HG03097 (cell line): Measurements from ENCODE around the gene RAET1G.
"Not testable (repeated sequence)": the region's sequence is repeated elsewhere in the genome, so short reads cannot be mapped to it uniquely, and the experiment has no call there.

ENCODE experiments used
- ATAC-seq: cut with Tn5 transposase; IDR thresholded peaks from one replicate; pipeline ENCODE4 v1.9.1; 2021; ENCODE audit not compliant: unreplicated experiment, low FRiP score

Gene RAET1G

GRCh38 chr6:149935668-149936067, 12.7 kb upstream of the RAET1G start:
- no peak for ATAC-seq

DNA sequence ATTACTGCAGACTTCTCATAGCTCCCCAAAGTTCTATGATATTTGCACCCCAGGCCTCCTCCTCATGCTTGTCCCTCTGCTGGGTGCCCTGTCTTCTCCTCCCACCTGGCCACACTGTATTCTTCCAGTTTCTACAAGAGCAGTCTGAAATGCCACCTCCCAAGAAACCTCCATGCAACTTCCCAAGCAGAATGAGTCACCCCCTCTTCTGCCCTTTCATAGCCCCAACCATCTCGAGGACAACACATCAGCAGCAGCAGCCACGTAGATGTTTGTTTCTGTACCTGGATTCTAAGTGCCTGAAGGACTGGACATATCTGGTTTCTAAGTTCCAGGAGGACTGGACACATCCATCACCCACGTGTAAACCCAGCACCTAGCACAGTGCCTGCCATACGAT, 12.3 kb upstream of the RAET1G start:
- no peak for ATAC-seq

DNA sequence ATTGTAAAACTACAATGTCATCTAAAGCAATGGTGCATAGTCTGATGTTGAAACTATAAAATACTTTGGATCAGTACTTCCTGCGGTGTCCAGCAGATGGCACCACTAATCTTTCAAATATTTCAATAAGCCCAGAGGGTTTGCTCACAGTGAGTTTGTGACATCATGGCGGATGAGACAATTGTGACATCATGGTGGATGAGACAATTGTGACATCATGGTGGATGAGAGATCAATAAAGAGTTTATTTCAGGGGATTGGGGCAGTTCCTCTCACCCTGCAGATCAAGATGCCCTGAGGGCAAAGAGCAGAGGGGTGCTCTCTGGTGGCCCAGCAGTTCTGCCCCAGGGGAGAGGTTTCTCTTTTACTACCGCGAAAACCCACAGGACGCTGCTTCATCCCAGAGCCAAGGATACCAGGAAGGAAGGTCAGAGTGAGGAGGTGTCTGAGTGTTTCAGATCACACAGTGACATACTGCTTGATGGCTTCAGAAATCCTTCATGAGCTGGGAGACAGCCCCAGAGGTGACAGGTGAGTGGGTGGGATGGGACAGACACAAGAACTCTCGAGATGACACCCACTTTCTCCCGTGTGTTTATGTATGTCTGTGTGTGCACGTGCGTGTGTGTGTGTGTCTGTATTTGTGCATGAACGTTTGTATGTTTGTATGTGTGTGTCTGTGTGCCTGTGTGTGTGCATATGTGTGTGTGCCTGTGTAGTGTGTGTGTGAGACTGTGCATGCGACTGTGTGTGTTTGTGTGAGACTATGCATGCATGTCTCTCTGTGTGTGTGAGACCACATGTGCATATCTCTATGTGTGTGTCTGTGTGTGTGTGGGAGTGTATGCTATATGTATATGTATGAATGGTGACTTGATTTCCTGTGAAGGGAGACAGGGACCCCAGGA, 11.6 kb upstream of the RAET1G start:
- no peak for ATAC-seq

- ATAC-seq, result no peak
These were observed 10.5 kb upstream of the RAET1G start for GRCh38 chr6:149933461-149933860.

DNA sequence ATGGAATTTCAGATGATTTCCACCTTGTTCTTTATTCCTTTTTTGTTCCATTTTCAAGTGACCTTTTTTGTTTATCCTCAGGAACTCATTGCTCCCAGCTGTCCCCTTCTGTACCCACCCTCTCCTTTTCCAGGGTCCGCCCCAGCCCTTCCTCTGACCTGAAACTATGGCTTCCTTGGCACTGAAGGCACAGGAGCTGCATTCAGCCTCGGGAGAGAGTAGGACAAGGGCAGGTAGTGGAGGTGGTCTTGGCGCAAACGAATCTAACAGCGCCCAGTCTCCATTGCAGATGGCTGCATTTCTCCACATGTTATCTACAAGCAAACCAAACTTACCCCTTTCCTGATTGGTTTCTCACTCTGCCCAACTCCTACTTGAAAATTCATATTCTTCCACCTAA, 10.1 kb upstream of the RAET1G start:
- no peak for ATAC-seq

- no peak for ATAC-seq
These were observed 8.6 kb upstream of the RAET1G start for GRCh38 chr6:149931501-149931900.

DNA sequence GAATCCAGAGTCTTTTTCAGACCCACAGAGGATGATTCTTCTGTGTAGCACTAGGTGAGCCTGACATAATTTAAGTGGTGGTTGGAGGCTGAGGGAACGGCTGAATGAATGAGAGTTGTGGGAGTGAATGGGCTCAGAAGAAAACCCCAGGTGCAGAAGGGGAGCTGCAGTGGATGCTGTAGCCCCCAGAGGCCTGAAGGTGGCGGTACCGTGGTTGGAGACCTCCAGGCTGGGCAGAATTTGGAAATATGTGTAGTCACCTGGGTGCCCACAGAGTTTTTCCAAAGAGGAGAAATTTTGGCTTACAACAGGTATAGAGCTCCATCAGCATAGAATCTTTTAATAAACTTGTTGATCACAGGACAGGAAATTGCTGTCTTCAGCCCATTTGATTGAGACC, 6.5 kb upstream of the RAET1G start:
- ATAC-seq, result no peak

- ATAC-seq, result not testable (repeated sequence)
These were observed 4.1 kb upstream of the RAET1G start for GRCh38 chr6:149927025-149927424.

DNA sequence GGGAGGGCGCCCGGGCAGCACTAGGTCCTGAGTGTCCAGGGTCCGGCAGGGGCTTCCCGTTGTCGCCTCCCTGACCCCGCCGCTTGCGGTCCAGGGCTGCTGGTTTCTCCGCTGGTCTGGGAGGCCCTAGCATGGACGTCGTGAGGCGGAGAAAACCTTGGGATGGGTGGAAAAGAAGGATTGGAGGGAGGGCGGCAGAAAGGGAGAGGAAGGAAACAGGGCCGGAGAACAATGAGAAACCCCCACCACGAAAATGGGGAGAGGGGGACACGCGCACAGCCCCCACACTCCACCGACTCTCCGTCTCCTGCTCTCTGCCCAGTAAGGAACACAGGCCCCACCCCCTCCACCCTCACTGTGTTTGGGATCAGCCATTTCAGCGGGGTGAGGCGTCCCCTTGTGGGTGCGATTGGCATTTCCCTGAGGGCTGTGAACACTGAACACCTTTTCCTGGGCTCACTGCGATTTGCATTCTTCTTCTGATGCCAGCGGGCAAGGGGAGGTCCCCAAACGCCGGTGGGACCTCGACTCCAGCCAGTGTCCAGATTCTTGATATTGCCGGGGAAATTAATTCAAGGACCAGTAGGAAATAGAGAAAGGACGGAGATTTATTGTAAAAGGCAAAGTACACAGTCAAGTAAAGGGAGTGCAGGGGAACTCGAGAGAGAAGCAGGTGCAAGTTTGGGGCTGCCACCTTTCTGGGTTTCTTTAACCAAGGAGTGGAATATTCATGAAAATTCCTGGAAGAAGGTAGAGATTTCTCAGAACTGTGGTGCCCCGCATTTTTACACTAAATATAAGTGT, 3.3 kb upstream of the RAET1G start:
- no peak for ATAC-seq

- ATAC-seq, result no peak
These were observed 2.5 kb upstream of the RAET1G start for GRCh38 chr6:149925253-149925973.

DNA sequence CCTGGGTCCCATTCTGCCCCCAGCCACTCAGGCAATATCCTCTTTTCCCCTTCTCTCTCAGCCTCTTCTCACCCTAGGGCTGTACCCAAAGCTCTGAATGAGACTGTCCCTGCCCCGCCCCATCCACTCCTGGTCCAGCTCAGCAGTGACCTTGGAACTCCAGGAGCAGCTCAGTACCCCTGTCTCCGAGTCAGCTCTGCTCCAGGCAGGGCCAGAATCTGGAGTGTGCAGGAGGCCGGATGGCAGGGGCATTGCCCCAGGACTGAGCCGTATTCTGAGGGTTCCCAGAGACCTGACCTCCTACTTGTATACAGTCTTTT, 2.0 kb upstream of the RAET1G start:
- ATAC-seq, result no peak

GRCh38 chr6:149924206-149924932, 1.4 kb upstream of the RAET1G start:
- no peak for ATAC-seq

- ATAC-seq, result no peak
These were observed 536 bp upstream of the RAET1G start for GRCh38 chr6:149923327-149923986.

GRCh38 chr6:149922091-149922490, 830 bp downstream of the RAET1G start:
- not testable (repeated sequence) for ATAC-seq

GRCh38 chr6:149921361-149921760, 1.6 kb downstream of the RAET1G start:
- ATAC-seq, result no peak

GRCh38 chr6:149919834-149920225, 3.1 kb downstream of the RAET1G start:
- ATAC-seq, result no peak

- ATAC-seq, result not testable (repeated sequence)
These were observed 3.6 kb downstream of the RAET1G start for GRCh38 chr6:149919126-149919833.

DNA sequence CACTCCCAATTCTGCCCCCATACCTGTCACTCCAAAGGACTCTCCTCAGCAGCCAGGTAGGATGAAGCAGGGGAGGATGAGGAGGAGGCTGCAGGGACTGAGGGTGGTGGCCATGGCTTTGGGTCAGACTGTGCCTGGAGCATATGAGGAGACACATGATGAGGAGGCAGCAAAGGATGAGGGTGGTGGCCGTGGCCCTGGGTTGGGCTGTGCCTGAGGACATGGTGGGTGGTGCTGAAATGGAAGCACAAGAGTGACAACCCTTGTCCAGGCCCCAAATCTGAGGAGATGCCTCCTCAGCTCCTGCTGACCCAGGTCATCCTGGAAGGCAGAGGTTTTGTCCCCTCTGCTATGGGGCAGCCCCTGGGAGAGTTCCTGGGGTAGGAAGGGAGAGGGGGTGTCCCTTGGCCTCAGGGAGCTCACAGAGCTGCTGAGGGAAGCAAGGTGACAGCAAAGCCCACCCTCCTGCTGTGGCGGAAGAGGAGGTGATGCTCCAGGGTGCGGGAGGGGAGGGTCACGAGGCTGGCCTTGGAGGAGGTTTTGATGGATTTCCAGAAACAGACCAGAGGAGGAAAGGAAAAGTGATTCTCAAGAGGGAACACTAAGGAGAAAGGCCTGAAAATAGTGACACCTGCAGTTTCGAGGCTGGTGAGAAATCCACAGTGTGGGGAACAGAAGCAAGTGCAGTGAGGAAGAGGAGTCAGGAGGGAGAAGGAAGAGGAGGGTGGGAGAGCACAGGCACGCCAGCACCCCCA, 4.6 kb downstream of the RAET1G start:
- no peak for ATAC-seq

- ATAC-seq, result no peak
These were observed 5.2 kb downstream of the RAET1G start for GRCh38 chr6:149917679-149918078.
